ENCODE measurements around the gene HBM.
"Not testable (repeated sequence)": the region's sequence is repeated elsewhere in the genome, so short reads cannot be mapped to it uniquely, and the experiment has no call there.

HBM gene

DNA sequence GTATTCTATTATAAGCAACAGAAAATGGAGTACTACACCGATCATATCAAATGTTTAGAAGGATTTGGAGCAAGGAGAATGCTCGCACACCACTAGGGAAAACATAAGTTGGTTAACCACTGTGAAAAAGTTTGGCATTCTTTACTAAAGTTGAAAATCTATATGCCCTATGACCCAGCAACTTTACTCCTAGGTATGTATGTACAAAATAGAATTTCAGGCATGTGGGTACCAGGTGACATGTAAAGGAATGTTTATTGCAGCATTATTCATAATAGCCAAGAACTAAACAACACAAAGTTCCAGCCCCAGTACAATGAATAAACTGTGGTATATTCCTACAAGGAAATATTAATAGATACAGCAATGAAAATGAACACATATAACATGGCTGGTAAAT lies 19.1 kb upstream of the HBM start:
- DNase-seq (ENCODE audit: low read depth in 2 of 2) = no peak

DNA sequence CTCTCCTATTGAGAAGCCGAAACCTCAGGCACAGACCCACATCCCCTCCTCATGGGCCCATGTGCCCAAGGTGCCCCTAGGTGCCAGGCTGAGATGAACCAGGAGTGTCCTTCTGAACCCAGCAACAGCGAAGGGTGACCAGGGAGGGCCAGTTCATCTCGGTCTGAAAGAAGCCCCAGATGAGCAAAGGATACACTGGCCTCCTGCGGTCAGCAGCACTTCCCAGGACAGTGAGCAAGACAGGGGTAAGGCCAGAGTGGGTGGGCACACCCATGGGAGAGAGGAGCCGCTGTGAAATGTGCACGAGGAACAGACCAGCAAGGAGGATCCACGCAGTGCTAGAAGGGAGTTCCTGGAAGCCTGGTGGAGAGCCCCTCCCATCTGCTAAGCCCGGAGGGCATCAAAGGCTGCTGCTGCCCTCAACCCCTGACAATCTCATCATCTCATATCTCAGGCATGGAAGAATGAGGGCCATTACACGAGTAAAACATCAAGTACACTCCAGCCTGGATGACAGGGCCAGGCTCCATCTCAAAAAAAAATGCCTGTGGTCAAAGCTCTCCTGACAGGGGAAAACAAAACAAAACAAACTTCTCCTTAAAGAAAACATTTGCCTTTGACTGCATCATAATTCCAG lies 16.6 kb upstream of the HBM start:
- DNase-seq (ENCODE audit: low read depth in 2 of 2) = no peak

GRCh38 chr16:152141-153128 lies 13.3 kb upstream of the HBM start, which contains the start of gene HBZ:
TSS of gene HBZ (plus strand) at chr16:152644. CDS start at chr16:152910, 266 bp downstream.
- DNase-seq (ENCODE audit: low read depth in 2 of 2) = no peak

DNA sequence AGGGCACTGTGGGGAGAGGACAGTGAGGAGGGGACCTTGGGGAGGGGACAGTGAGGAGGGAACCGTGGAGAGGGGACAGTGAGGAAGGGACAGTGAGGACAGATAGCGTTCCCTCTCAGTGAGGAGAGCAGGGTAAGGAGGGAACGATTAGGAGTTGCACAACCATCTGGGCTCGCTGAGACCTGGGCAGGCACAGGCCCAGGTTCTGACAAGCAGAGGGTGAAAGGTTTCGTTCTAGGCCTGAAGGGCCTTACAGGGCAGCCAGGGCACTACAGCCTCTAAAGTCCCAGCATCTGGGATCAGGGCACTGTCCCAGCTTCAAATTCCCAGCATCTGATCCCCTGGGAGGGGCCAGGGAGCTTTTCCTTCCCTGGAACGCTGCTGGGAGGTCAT lies 12.7 kb upstream of the HBM start:
- DNase-seq (ENCODE audit: low read depth in 2 of 2) = not testable (repeated sequence)

GRCh38 chr16:153550-154216 lies 12.1 kb upstream of the HBM start:
- DNase-seq (ENCODE audit: low read depth in 2 of 2) = not testable (repeated sequence)

- no peak for DNase-seq (ENCODE audit: low read depth in 2 of 2)
Observed at GRCh38 chr16:154217-155030, 11.4 kb upstream of the HBM start.

GRCh38 chr16:155031-155398 lies 10.8 kb upstream of the HBM start:
- DNase-seq (ENCODE audit: low read depth in 2 of 2) = no peak

DNA sequence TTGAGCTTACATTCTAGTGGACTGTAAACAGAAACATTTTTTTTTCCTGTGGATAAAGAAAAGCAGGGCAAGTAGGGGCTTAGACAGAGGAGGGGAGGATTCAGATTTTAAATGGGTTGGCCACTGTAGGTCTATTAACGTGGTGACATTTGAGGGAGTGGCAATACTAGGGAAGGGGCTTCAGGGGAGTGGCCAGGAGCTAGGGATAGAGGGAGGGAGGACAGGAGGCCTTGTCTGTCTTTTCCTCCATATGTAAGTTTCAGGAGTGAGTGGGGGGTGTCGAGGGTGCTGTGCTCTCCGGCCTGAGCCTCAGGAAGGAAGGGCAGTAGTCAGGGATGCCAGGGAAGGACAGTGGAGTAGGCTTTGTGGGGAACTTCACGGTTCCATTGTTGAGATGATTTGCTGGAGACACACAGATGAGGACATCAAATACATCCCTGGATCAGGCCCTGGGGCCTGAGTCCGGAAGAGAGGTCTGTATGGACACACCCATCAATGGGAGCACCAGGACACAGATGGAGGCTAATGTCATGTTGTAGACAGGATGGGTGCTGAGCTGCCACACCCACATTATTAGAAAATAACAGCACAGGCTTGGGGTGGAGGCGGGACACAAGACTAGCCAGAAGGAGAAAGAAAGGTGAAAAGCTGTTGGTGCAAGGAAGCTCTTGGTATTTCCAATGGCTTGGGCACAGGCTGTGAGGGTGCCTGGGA lies 6.5 kb upstream of the HBM start:
- no peak for DNase-seq (ENCODE audit: low read depth in 2 of 2)

DNA sequence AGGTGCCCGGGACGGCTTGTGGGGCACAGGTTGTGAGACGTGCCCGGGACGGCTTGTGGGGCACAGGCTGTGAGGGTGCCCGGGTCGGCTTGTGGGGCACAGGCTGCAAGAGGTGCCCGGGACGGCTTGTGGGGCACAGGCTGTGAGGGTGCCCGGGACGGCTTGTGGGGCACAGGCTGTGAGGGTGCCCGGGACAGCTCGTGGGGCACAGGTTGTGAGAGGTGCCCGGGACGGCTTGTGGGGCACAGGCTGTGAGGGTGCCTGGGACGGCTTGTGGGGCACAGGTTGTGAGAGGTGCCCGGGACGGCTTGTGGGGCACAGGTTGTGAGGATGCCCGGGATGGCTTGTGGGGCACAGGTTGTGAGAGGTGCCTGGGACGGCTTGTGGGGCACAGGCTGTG lies 5.5 kb upstream of the HBM start:
- not testable (repeated sequence) for DNase-seq (ENCODE audit: low read depth in 2 of 2)

GRCh38 chr16:160691-161190 lies 5.0 kb upstream of the HBM start:
- DNase-seq (ENCODE audit: low read depth in 2 of 2) = no peak

GRCh38 chr16:162271-162991 lies 3.3 kb upstream of the HBM start:
- no peak for DNase-seq (ENCODE audit: low read depth in 2 of 2)

DNA sequence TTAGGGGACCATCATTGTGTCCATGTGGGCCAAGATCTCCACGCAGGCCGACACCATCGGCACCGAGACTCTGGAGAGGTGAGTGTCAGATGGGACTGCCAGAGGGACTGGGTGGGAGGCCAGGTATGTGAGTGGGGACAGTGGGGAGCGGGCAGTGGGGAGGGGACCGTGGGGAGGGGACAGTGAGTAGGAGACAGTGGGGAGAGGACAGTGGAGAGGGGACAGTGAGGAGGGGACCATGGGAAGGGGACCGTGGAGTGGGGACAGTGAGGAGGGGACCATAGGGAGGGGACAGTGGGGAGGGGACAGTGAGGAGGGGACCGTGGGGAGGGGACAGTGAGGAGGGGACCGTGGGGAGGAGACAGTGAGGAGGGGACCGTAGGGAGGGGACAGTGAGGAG lies 2.6 kb upstream of the HBM start:
- not testable (repeated sequence) for DNase-seq (ENCODE audit: low read depth in 2 of 2)

GRCh38 chr16:163696-164095 lies 2.1 kb upstream of the HBM start:
- not testable (repeated sequence) for DNase-seq (ENCODE audit: low read depth in 2 of 2)

GRCh38 chr16:164134-164823 lies 1.5 kb upstream of the HBM start:
- not testable (repeated sequence) for DNase-seq (ENCODE audit: low read depth in 2 of 2)

GRCh38 chr16:164827-165538 lies 795 bp upstream of the HBM start:
- no peak for DNase-seq (ENCODE audit: low read depth in 2 of 2)

DNA sequence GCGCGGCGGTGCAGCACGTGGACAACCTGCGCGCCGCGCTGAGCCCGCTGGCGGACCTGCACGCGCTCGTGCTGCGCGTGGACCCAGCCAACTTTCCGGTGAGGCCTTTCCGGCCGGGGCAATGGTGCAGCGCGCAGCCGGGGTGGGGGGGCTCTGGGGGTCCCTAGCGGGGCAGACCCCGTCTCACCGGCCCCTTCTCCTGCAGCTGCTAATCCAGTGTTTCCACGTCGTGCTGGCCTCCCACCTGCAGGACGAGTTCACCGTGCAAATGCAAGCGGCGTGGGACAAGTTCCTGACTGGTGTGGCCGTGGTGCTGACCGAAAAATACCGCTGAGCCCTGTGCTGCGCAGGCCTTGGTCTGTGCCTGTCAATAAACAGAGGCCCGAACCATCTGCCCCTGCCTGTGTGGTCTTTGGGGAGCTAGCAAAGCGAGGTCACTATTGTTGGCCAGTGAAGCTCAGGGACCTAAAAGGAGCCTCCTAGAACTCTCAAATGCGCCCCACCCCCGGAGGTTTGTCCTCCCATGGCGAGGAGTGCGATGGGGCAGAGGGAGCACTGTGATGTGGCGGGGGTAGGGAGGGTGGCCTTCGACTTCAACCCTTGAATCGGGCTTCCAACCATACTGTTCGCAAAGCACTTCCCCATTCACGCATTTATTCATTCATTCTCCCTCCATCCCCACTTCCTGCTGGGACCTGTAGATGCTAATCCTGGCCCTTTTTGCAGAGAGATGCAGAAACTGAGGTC lies 770 bp downstream of the HBM start:
- DNase-seq (ENCODE audit: low read depth in 2 of 2) = no peak

DNA sequence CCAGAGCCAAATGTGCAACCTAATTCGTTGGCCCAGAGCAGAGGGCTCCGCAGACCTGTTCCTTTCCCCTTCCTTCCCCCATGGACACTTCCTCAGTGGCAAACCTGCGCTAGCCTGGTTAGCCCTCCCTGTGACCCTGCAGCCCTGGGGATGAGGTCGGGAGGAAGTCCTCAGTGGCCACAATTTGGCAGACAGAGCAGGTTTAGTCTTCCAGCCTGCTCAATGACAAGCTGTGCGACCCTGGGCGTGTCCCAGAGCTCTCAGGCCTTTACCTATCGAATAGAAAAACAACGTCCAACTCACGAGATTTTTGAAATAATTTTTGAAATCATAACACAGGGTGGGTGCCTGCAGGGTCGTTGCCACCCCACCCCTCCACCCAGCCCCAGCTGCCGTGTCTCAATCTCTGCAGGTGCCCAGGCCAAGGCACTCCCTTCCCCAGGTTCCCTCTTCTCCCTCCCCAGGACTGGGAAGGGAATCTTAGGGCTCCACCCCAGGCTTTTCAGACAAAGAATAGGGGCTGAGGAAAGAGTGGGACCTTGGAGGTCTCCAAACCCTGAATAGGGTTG lies 1.4 kb downstream of the HBM start:
- no peak for DNase-seq (ENCODE audit: low read depth in 2 of 2)

- DNase-seq (ENCODE audit: low read depth in 2 of 2) = no peak
Observed at GRCh38 chr16:168424-168823, 2.6 kb downstream of the HBM start.
